HepG2 (cell line): Measurements from ENCODE around the gene LRRC25. TPM values are rescaled to one million over a fixed set of nuclear protein-coding genes. Genes with fewer than 3 reads are reported as not detected.
A peak's percentile ranks its signal among the peaks of the same experiment; 100 is the strongest.

Experiments used
- ARID4A ChIP-seq: sonication (generic); formaldehyde crosslinking; IDR thresholded peaks from 2 replicates; pipeline ENCODE4 v1.5.0; 2020; ENCODE audit warnings: mild to moderate bottlenecking, missing genetic modification reagents, borderline replicate concordance
- DMAP1 ChIP-seq: IDR thresholded peaks from 2 replicates; pipeline ENCODE4 v1.6.1; 2016
- EHMT2 ChIP-seq: fragments of 200-600 bp; sonication (generic); IDR thresholded peaks from 2 replicates; pipeline ENCODE4 v1.7.0; 2017; ENCODE audit warnings: antibody characterized with exemption, low read depth, low read length, borderline replicate concordance
- KDM1A ChIP-seq: IDR thresholded peaks from 2 replicates; pipeline ENCODE4 v1.6.1; 2016; ENCODE audit warnings: missing compliant biosample characterization
- MIER2 ChIP-seq: IDR thresholded peaks from 2 replicates; pipeline ENCODE4 v1.6.1; 2016; ENCODE audit warnings: missing biosample characterization, missing genetic modification reagents
- PHF20 ChIP-seq: sonication (generic); formaldehyde crosslinking; IDR thresholded peaks from 2 replicates; pipeline ENCODE4 v1.5.0; 2020; ENCODE audit warnings: mild to moderate bottlenecking, missing genetic modification reagents
- PRPF4 ChIP-seq: fragments of 200-400 bp; formaldehyde crosslinking; IDR thresholded peaks from 2 replicates; pipeline ENCODE4 v1.6.1; 2016; ENCODE audit warnings: low read length, low read depth; ENCODE audit not compliant: poor library complexity, severe bottlenecking
- SPEN ChIP-seq: sonication (generic); formaldehyde crosslinking; IDR thresholded peaks from 2 replicates; pipeline ENCODE4 v1.5.1; 2020; ENCODE audit warnings: low read depth, mild to moderate bottlenecking, missing genetic modification reagents
- ZBED4 ChIP-seq: sonication (generic); formaldehyde crosslinking; IDR thresholded peaks from 2 replicates; pipeline ENCODE4 v1.4.0; 2020; ENCODE audit warnings: missing genetic modification reagents, borderline replicate concordance
- ZBTB7B ChIP-seq: sonication (generic); formaldehyde crosslinking; IDR thresholded peaks from 2 replicates; pipeline ENCODE4 v1.4.0; 2020; ENCODE audit warnings: missing genetic modification reagents
- ZNF256 ChIP-seq: sonication (generic); formaldehyde crosslinking; conservative IDR thresholded peaks from 2 replicates; pipeline ENCODE4 v1.4.0; 2020; ENCODE audit warnings: missing genetic modification reagents
- ZNF460 ChIP-seq: sonication (generic); formaldehyde crosslinking; IDR thresholded peaks from 2 replicates; pipeline ENCODE4 v1.5.1; 2020; ENCODE audit warnings: missing genetic modification reagents, mild to moderate bottlenecking, borderline replicate concordance
- ZNF550 ChIP-seq: sonication (generic); formaldehyde crosslinking; IDR thresholded peaks from 2 replicates; pipeline ENCODE4 v1.4.0; 2020; ENCODE audit warnings: mild to moderate bottlenecking, missing genetic modification reagents, borderline replicate concordance
- ZNF614 ChIP-seq: IDR thresholded peaks from 2 replicates; pipeline ENCODE4 v1.6.1; 2018; ENCODE audit warnings: missing biosample characterization, missing genetic modification reagents, inconsistent platforms, borderline replicate concordance
- ZNF792 ChIP-seq: IDR thresholded peaks from 2 replicates; pipeline ENCODE4 v1.6.1; 2016
- polyA plus RNA-seq, 8 experiments: library from polyadenylated mRNA; depleted of rRNA in 3 of 8; stranded (reverse) in 7 of 8; unstranded in 1 of 8; fragments of >200 nt; fragmentation: Illumina TruSeq in 4 of 8; extraction: Trizol in 4 of 8; gene quantifications; 2 replicates each; pipeline versions ENCODE4 v1.2.1 to v1.2.3, GENCODE V29; 2011 to 2016; ENCODE audit warnings: low read depth in 4 of 8, missing spikeins in 1 of 8, mixed read lengths in 1 of 8; ENCODE audit not compliant: insufficient read depth in 1 of 8
- total RNA-seq, 5 experiments: library from RNA; depleted of rRNA; stranded (reverse); fragments of >200 nt; fragmentation: Illumina TruSeq; extraction: Trizol; gene quantifications; 2 replicates each; pipeline ENCODE4 v1.2.3, GENCODE V29; 2016; ENCODE audit warnings: low read depth in 1 of 5
- TF ChIP-seq, protein P1 (sequence below): sonication (generic); formaldehyde crosslinking; IDR thresholded peaks from 2 replicates; pipeline ENCODE4 v1.8.0; 2022; ENCODE audit warnings: mild to moderate bottlenecking, missing genetic modification reagents, borderline replicate concordance
- TF ChIP-seq, protein P2 (sequence below): sonication (generic); formaldehyde crosslinking; IDR thresholded peaks from 2 replicates; pipeline ENCODE4 v1.4.0; 2020; ENCODE audit warnings: missing genetic modification reagents
- TF ChIP-seq, protein P3 (sequence below): sonication (generic); formaldehyde crosslinking; IDR thresholded peaks from 2 replicates; pipeline ENCODE4 v1.5.0; 2020; ENCODE audit warnings: mild to moderate bottlenecking, missing genetic modification reagents

Gene LRRC25
- total and polyA plus RNA-seq, 2 of the 13 experiments (the other 11 are each of a cell fraction or from before 2014, with no cell fraction given) = 0.13 to 0.53 TPM

- TF ChIP-seq, protein P1, sequence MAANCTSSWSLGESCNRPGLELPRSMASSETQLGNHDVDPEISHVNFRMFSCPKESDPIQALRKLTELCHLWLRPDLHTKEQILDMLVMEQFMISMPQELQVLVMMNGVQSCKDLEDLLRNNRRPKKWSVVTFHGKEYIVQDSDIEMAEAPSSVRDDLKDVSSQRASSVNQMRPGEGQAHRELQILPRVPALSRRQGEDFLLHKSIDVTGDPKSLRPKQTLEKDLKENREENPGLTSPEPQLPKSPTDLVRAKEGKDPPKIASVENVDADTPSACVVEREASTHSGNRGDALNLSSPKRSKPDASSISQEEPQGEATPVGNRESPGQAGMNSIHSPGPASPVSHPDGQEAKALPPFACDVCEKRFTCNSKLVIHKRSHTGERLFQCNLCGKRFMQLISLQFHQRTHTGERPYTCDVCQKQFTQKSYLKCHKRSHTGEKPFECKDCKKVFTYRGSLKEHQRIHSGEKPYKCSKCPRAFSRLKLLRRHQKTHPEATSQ (CRISPR knock-in tag) = no peak
- TF ChIP-seq ARID4A (CRISPR knock-in tag) = 0 out of 2 replicates have a peak, but pooled peaks have one; percentile 29
- no peak for TF ChIP-seq ZNF614 (CRISPR knock-in tag)
- TF ChIP-seq ZNF550 = no peak
- TF ChIP-seq PRPF4 = no peak
- no peak for TF ChIP-seq KDM1A (CRISPR knock-in tag)
- no peak for TF ChIP-seq ZNF792 (CRISPR knock-in tag)
- no peak for TF ChIP-seq MIER2 (CRISPR knock-in tag)
- TF ChIP-seq, protein P2, sequence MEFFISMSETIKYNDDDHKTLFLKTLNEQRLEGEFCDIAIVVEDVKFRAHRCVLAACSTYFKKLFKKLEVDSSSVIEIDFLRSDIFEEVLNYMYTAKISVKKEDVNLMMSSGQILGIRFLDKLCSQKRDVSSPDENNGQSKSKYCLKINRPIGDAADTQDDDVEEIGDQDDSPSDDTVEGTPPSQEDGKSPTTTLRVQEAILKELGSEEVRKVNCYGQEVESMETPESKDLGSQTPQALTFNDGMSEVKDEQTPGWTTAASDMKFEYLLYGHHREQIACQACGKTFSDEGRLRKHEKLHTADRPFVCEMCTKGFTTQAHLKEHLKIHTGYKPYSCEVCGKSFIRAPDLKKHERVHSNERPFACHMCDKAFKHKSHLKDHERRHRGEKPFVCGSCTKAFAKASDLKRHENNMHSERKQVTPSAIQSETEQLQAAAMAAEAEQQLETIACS (CRISPR knock-in tag) = no peak
- TF ChIP-seq, protein P3, sequence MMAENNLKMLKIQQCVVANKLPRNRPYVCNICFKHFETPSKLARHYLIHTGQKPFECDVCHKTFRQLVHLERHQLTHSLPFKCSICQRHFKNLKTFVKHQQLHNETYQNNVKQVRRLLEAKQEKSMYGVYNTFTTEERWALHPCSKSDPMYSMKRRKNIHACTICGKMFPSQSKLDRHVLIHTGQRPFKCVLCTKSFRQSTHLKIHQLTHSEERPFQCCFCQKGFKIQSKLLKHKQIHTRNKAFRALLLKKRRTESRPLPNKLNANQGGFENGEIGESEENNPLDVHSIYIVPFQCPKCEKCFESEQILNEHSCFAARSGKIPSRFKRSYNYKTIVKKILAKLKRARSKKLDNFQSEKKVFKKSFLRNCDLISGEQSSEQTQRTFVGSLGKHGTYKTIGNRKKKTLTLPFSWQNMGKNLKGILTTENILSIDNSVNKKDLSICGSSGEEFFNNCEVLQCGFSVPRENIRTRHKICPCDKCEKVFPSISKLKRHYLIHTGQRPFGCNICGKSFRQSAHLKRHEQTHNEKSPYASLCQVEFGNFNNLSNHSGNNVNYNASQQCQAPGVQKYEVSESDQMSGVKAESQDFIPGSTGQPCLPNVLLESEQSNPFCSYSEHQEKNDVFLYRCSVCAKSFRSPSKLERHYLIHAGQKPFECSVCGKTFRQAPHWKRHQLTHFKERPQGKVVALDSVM (CRISPR knock-in tag) = no peak
- TF ChIP-seq EHMT2 = no peak
- TF ChIP-seq ZBTB7B (CRISPR knock-in tag) = no peak
- no peak for TF ChIP-seq DMAP1 (CRISPR knock-in tag)
- no peak for TF ChIP-seq ZNF256 (CRISPR knock-in tag)
- TF ChIP-seq SPEN (CRISPR knock-in tag) = no peak
- TF ChIP-seq PHF20 (CRISPR knock-in tag) = no peak
- TF ChIP-seq ZBED4 (CRISPR knock-in tag) = no peak
- peak; percentile 90 for TF ChIP-seq ZNF460 (CRISPR knock-in tag)
Observed at GRCh38 chr19:18439910-18440237, 42.5 kb upstream of the LRRC25 start (continued).
